Calu3 (cell line): ENCODE data around the gene SHLD2. TPM values are rescaled to one million over a fixed set of nuclear protein-coding genes. Genes with fewer than 3 reads are reported as not detected.
A peak's percentile ranks its signal among the peaks of the same experiment; 100 is the strongest.
"Not testable (repeated sequence)": the region's sequence is repeated elsewhere in the genome, so short reads cannot be mapped to it uniquely, and the experiment has no call there.

Source experiments
- BruUV-seq: library from RNA; stranded (reverse); fragments of 400-500 nt; replicated peaks from 2 replicates; lab custom pipeline; 2021; lab: Mats Ljungman, UMichigan
- CTCF ChIA-PET: fragments of 300-600 bp; sonication (Branson Sonifier 250); formaldehyde crosslinking; loops from one replicate; lab custom pipeline; 2022; ENCODE audit warnings: antibody characterized with exemption; lab: Charles Lee
- DNase-seq: peaks from one replicate; pipeline ENCODE4 v3.0.0; 2022
- H3K27ac Mint-ChIP-seq: one replicate; pipeline ENCODE4 v1.8.0; 2022; ENCODE audit warnings: mixed read lengths; ENCODE audit not compliant: unreplicated experiment
- H3K27me3 Mint-ChIP-seq: one replicate; pipeline ENCODE4 v1.8.0; 2022; ENCODE audit warnings: mixed read lengths; ENCODE audit not compliant: unreplicated experiment
- H3K36me3 Mint-ChIP-seq: one replicate; pipeline ENCODE4 v1.8.0; 2022; ENCODE audit warnings: mild to moderate bottlenecking, moderate library complexity, mixed read lengths; ENCODE audit not compliant: insufficient read depth, unreplicated experiment
- H3K4me1 Mint-ChIP-seq: one replicate; pipeline ENCODE4 v1.8.0; 2022; ENCODE audit warnings: mild to moderate bottlenecking, low read depth, mixed read lengths; ENCODE audit not compliant: unreplicated experiment
- H3K4me3 Mint-ChIP-seq: one replicate; pipeline ENCODE4 v1.8.0; 2022; ENCODE audit warnings: mild to moderate bottlenecking, low read depth, moderate library complexity, mixed read lengths; ENCODE audit not compliant: unreplicated experiment
- H3K9me3 Mint-ChIP-seq: one replicate; pipeline ENCODE4 v1.8.0; 2022; ENCODE audit warnings: low read depth, mixed read lengths; ENCODE audit not compliant: unreplicated experiment
- intact Hi-C: fragments of 100-400 bp; cut with micrococcal nuclease; formaldehyde crosslinking; loops from one replicate; pipeline ENCODE4 v1.10.0; 2022; ENCODE audit not compliant: unreplicated experiment
- total RNA-seq: library from RNA; stranded (reverse); gene quantifications from 2 replicates; pipeline ENCODE4 v1.2.3, GENCODE V29; 2022
- TF ChIP-seq, protein P1 (sequence below): fragments of 200-600 bp; IDR thresholded peaks from one replicate; pipeline ENCODE4 v1.8.0; 2022; ENCODE audit warnings: antibody characterized with exemption; ENCODE audit not compliant: unreplicated experiment

The SHLD2 gene
- total RNA-seq, 1 experiment from 2014 or later: 11.5 TPM

DNA sequence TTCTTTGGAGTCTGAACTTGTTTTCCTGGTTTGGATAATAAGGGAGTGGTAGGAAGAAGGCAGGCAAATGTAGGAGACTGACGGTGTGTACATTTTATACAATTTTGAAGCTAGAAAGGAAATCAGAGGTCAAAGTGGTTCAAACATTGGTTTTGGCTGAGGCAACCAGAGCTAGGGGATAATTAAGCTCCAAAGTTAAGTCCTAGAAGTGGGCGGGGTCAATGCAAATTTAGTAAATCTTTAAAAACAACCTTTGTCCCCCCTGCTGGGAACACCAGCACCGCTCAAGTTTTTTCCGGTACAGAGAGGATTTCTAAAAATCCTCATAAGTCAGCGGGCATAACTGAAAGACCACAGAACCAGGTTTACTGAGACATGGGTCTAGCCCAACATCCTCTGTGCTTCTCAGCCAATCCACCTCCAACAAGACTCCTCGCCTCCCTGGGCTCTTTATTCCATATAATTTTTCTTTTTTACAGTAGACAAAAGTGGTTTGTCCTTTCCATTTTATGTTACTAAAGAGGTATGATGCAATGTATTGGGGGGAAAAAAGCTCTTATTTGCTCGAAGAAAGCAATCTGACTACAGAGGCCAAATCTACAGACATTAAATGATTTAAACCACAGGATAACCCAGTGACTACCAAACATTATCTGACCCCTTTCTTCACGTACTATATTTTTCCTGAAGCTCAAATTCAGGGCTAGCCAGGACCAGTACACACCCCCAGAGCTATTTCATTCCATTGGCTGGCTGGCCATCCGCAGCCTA lies 2.0 kb upstream of the SHLD2 start:
- TF ChIP-seq, protein P1, sequence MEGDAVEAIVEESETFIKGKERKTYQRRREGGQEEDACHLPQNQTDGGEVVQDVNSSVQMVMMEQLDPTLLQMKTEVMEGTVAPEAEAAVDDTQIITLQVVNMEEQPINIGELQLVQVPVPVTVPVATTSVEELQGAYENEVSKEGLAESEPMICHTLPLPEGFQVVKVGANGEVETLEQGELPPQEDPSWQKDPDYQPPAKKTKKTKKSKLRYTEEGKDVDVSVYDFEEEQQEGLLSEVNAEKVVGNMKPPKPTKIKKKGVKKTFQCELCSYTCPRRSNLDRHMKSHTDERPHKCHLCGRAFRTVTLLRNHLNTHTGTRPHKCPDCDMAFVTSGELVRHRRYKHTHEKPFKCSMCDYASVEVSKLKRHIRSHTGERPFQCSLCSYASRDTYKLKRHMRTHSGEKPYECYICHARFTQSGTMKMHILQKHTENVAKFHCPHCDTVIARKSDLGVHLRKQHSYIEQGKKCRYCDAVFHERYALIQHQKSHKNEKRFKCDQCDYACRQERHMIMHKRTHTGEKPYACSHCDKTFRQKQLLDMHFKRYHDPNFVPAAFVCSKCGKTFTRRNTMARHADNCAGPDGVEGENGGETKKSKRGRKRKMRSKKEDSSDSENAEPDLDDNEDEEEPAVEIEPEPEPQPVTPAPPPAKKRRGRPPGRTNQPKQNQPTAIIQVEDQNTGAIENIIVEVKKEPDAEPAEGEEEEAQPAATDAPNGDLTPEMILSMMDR: no peak
- Mint-ChIP-seq H3K9me3 (no peaks in the 10 kb centered on the region), H3K4me1 (peaks cover 9% of the 10 kb centered on the region), H3K27me3 (no peaks in the 10 kb centered on the region), H3K4me3 (peak overlapping the region; percentile 49), H3K36me3 (peaks cover 39% of the 10 kb centered on the region), H3K27ac (peak overlapping the region; percentile 45)
- no TSS peak for BruUV-seq
- DNase-seq: peak; percentile 55
- intact Hi-C loops: loop anchor here (5.0 kb wide), 1 partner anchor 121 kb away; no protein-coding TSS in a partner anchor
- CTCF ChIA-PET: interaction anchor here (0.8 kb wide), 1 partner anchor 10 kb away, joined by 5 read pairs; no protein-coding TSS in a partner anchor

DNA sequence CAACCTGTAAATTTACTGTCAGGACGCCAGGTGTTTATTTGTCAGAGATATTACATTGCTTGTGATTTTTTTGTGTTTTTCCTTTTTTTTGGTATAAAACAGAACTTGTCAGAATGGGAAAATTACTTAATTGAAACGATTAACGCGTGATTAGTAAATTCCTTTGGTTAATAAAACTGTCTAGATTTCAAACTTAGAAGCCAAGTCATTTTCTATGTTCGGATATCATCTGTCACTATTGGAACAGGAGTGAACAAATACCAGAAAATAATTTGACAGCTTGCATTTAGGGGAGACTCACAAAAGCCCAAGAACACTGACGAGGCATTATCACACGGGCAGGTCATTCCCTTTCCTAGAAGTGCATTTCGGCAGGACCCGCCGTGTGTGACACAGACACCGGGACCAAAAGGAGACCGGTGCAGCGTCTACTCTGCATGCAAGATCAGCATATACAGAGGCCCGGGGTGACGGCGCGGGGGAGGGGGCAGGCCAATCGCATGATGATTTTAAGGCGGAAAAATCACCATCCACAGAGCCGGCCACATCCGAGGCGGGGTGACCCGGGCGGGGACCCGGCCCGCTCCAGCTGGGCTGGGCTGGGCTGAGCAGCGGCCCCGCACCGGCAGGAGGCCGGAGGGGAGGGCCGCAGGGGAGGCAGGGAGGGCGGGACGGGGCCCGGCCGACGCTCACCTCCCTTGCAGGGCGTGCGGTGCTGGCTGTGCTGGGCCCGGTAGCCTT lies 1.2 kb upstream of the SHLD2 start:
- CTCF ChIA-PET: interaction anchor here (0.8 kb wide), 1 partner anchor 11 kb away, joined by 5 read pairs; no protein-coding TSS in a partner anchor
- Mint-ChIP-seq H3K27ac (peak overlapping the region; percentile 45), H3K4me3 (peak overlapping the region; percentile 49), H3K4me1 (peaks cover 9% of the 10 kb centered on the region), H3K36me3 (peaks cover 39% of the 10 kb centered on the region), H3K9me3 (no peaks in the 10 kb centered on the region), H3K27me3 (no peaks in the 10 kb centered on the region)
- TSS peak; percentile 31 for BruUV-seq
- TF ChIP-seq, protein P1: no peak
- intact Hi-C loops: loop anchor here (5.0 kb wide), 1 partner anchor 122 kb away; no protein-coding TSS in a partner anchor
- peak; percentile 40 for DNase-seq

DNA sequence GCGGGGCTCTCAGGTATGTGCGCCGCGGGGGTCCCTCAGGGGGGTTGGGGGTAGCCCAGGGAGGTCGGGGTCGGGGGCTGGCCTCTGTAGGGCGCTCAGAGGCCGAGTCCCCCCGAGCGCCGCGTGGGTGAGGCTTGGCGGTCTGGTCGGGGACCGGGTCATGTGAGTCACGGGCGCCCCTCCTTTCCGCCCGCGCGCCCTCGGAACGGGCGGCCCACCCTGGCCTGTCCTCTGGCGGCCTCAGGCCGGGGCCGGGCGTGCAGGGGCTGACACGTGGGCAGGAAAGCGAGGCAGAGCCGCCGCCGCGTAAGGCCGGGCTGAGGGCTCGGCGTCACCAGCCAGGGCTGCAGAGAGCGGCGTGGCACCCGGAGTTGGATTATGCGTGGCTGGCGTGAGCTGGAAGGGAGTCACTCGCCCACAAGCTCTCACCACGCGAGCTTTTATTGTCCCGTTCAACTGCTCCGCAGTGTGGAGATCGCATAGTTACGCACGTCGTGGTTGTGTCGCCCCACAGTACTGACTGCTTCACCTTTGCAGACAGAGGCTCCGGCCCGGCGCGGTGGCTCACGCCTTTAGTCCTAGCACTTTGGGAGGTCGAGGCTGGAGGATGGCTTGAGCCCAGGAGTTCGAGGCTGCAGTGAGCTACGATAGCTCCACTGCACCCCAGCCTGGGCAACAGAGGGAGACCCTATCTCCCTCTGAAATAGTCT lies 385 bp downstream of the SHLD2 start:
- peak overlapping the region; percentile 65 for H3K4me3 Mint-ChIP-seq
- peaks cover 39% of the 10 kb centered on the region for H3K36me3 Mint-ChIP-seq
- no TSS peak for BruUV-seq
- H3K4me1 Mint-ChIP-seq: peaks cover 9% of the 10 kb centered on the region
- peak overlapping the region; percentile 68 for H3K27ac Mint-ChIP-seq
- no peaks in the 10 kb centered on the region for H3K27me3 Mint-ChIP-seq
- intact Hi-C loops: no loop called here
- DNase-seq: peak; percentile 76
- TF ChIP-seq, protein P1: no peak
- no peaks in the 10 kb centered on the region for H3K9me3 Mint-ChIP-seq
- CTCF ChIA-PET: no interaction called here

DNA sequence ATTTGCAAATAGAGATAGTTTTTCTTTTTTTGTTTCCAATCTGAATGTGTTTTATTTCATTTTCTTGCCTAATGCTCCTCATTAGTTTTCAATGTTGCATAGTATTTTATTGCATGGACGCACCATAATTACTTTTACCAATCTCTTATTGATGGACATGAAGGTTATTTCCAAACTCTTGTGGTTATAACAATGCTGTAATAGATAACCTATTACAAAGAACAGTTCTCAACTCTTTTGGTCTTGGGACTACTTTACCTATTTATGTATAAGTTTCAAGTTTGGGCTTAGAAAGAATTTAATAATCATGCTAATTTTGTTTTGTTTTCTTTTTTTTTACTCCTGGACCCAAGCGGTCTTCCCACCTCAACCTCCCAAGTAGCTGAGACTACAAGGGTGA lies 7.0 kb downstream of the SHLD2 start:
- no peaks in the 10 kb centered on the region for H3K4me1 Mint-ChIP-seq
- no TSS peak for BruUV-seq

DNA sequence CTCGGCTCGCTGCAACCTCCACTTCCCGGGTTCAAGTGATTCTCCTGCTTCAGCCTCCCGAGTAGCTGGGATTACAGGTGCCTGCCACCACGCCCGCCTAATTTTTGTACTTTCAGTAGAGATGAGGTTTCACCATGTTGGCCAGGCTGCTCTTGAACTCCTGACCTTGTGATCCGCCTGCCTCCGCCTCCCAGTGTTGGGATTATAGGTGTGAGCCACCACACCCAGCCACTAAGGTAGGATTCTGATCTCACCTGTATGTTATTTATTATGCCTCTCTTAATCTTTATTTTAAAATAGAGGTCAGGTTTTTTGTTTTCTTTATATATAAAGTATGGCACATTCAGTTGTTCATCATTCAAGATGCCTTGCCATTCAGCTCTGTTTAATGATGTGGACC lies 9.7 kb downstream of the SHLD2 start:
- H3K27ac Mint-ChIP-seq, H3K4me3 Mint-ChIP-seq, intact Hi-C loops, DNase-seq, BruUV-seq, H3K9me3 Mint-ChIP-seq, H3K27me3 Mint-ChIP-seq, H3K4me1 Mint-ChIP-seq: not testable (repeated sequence)
- peaks cover 18% of the 10 kb centered on the region for H3K36me3 Mint-ChIP-seq
- CTCF ChIA-PET: interaction anchor here (0.6 kb wide), 1 partner anchor 13 kb away, joined by 3 read pairs; no protein-coding TSS in a partner anchor

More for the DNA sequence above, 7.0 kb downstream of the SHLD2 start:
- TF ChIP-seq, protein P1: no peak
- Mint-ChIP-seq H3K9me3 (no peaks in the 10 kb centered on the region), H3K36me3 (peaks cover 12% of the 10 kb centered on the region), H3K27me3 (no peaks in the 10 kb centered on the region), H3K27ac (no peak overlapping the region), H3K4me3 (no peak overlapping the region)
- no peak for DNase-seq
- intact Hi-C loops: no loop called here
- CTCF ChIA-PET: no interaction called here
